Fibroblast of lung (primary cell): Measurements from ENCODE around the gene EFCAB10.

Source experiments
- EZH2 ChIP-seq: IDR thresholded peaks from 2 replicates; pipeline ENCODE4 v1.5.1; 2012; ENCODE audit warnings: low read length, control low read depth, mild to moderate bottlenecking; ENCODE audit errors: missing control alignments
- TF ChIP-seq, protein P1 (sequence below), 2 donors: IDR thresholded peaks in 1 of 2; conservative IDR thresholded peaks in 1 of 2; 1 replicate in 1 of 2; 2 replicates in 1 of 2; pipeline ENCODE4 v1.5.1; 2011 to 2012; ENCODE audit warnings: low read length in 2 of 2, control low read depth in 1 of 2, inconsistent platforms in 1 of 2, low read depth in 1 of 2, mild to moderate bottlenecking in 1 of 2

DNA sequence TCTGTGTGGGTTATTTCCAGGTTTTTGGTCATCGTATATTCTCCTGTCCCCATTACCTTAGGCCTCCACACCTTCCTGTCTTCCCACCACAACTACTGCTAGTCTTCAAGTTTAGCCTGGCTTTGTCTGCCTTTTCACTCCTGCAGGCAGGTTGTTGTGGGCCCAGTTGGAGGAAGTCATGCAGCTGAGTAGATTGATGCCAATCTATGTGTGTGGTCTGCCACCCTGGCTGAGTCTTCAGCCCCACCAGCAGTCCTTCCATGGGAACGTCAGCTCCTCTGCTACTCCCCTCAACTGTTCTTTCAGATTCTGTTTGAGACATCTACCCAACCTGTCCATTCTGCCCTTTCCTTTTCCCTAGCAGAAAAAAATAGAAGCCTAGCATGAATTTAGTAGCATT is 43.0 kb downstream of the EFCAB10 start:
- TF ChIP-seq, protein P1, sequence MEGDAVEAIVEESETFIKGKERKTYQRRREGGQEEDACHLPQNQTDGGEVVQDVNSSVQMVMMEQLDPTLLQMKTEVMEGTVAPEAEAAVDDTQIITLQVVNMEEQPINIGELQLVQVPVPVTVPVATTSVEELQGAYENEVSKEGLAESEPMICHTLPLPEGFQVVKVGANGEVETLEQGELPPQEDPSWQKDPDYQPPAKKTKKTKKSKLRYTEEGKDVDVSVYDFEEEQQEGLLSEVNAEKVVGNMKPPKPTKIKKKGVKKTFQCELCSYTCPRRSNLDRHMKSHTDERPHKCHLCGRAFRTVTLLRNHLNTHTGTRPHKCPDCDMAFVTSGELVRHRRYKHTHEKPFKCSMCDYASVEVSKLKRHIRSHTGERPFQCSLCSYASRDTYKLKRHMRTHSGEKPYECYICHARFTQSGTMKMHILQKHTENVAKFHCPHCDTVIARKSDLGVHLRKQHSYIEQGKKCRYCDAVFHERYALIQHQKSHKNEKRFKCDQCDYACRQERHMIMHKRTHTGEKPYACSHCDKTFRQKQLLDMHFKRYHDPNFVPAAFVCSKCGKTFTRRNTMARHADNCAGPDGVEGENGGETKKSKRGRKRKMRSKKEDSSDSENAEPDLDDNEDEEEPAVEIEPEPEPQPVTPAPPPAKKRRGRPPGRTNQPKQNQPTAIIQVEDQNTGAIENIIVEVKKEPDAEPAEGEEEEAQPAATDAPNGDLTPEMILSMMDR (conservative IDR thresholded peaks at IDR 0.05 in 1 of 2, IDR thresholded peaks at IDR 0.05 in 1 of 2; ENCODE audit: low read depth in 1 of 2, low read length in 2 of 2): no peak
- TF ChIP-seq EZH2: no peak
